HEK293 (cell line): ENCODE results near the gene TSR3.
A peak's percentile ranks its signal among the peaks of the same experiment; 100 is the strongest.

Experiments used
- BCL11A ChIP-seq: fragments of 450-650 bp; formaldehyde crosslinking; IDR thresholded peaks from 2 replicates; pipeline ENCODE4 v1.5.1; 2016; ENCODE audit warnings: low read depth, missing biosample characterization, missing genetic modification characterization
- EGR2 ChIP-seq: fragments of 450-650 bp; formaldehyde crosslinking; IDR thresholded peaks from 2 replicates; pipeline ENCODE4 v1.5.1; 2016; ENCODE audit warnings: low read depth, missing biosample characterization, missing genetic modification characterization
- HIC1 ChIP-seq: fragments of 450-650 bp; formaldehyde crosslinking; IDR thresholded peaks from 2 replicates; pipeline ENCODE4 v1.5.1; 2016; ENCODE audit warnings: missing biosample characterization, missing genetic modification characterization
- KLF9 ChIP-seq: fragments of 450-650 bp; formaldehyde crosslinking; IDR thresholded peaks from 2 replicates; pipeline ENCODE4 v1.5.1; 2016; ENCODE audit warnings: missing biosample characterization, missing genetic modification characterization, low read depth
- OVOL3 ChIP-seq: fragments of 450-650 bp; formaldehyde crosslinking; IDR thresholded peaks from 2 replicates; pipeline ENCODE4 v1.5.1; 2016; ENCODE audit warnings: missing biosample characterization, missing genetic modification characterization
- PBX3 ChIP-seq: sonication (generic); formaldehyde crosslinking; IDR thresholded peaks from 2 replicates; pipeline ENCODE4 v1.8.1; 2022; ENCODE audit warnings: mild to moderate bottlenecking, moderate library complexity, missing genetic modification reagents
- PRDM10 ChIP-seq: fragments of 450-650 bp; formaldehyde crosslinking; IDR thresholded peaks from 2 replicates; pipeline ENCODE4 v1.5.1; 2016; ENCODE audit warnings: missing biosample characterization, missing genetic modification characterization
- PRDM2 ChIP-seq: fragments of 450-650 bp; formaldehyde crosslinking; IDR thresholded peaks from 2 replicates; pipeline ENCODE4 v1.5.1; 2016; ENCODE audit warnings: missing biosample characterization, missing genetic modification characterization, borderline replicate concordance
- RBAK ChIP-seq: fragments of 450-650 bp; formaldehyde crosslinking; IDR thresholded peaks from 2 replicates; pipeline ENCODE4 v1.5.1; 2016; ENCODE audit warnings: missing biosample characterization, missing genetic modification characterization
- SALL2 ChIP-seq: fragments of 450-650 bp; formaldehyde crosslinking; IDR thresholded peaks from 2 replicates; pipeline ENCODE4 v1.5.0; 2017; ENCODE audit warnings: missing biosample characterization, mild to moderate bottlenecking, missing genetic modification characterization, borderline replicate concordance
- SP3 ChIP-seq: fragments of 450-650 bp; formaldehyde crosslinking; IDR thresholded peaks from 2 replicates; pipeline ENCODE4 v1.5.1; 2016; ENCODE audit warnings: missing biosample characterization, missing genetic modification characterization
- ZBTB1 ChIP-seq: fragments of 450-650 bp; formaldehyde crosslinking; IDR thresholded peaks from 2 replicates; pipeline ENCODE4 v1.5.1; 2016; ENCODE audit warnings: missing biosample characterization, missing genetic modification characterization
- ZBTB48 ChIP-seq: fragments of 450-650 bp; formaldehyde crosslinking; IDR thresholded peaks from 2 replicates; pipeline ENCODE4 v1.5.1; 2016; ENCODE audit warnings: missing biosample characterization, missing genetic modification characterization
- ZBTB8A ChIP-seq: fragments of 450-650 bp; formaldehyde crosslinking; IDR thresholded peaks from 2 replicates; pipeline ENCODE4 v1.5.1; 2016; ENCODE audit warnings: missing biosample characterization, missing genetic modification characterization
- ZFHX2 ChIP-seq: fragments of 450-650 bp; formaldehyde crosslinking; conservative IDR thresholded peaks from 2 replicates; pipeline ENCODE4 v1.5.1; 2016; ENCODE audit warnings: missing biosample characterization, missing genetic modification characterization
- ZNF114 ChIP-seq: fragments of 450-650 bp; formaldehyde crosslinking; IDR thresholded peaks from 2 replicates; pipeline ENCODE4 v1.5.0; 2017; ENCODE audit warnings: missing biosample characterization, missing genetic modification characterization
- ZNF140 ChIP-seq: fragments of 450-650 bp; formaldehyde crosslinking; IDR thresholded peaks from 2 replicates; pipeline ENCODE4 v1.5.1; 2016; ENCODE audit warnings: missing biosample characterization, missing genetic modification characterization
- ZNF16 ChIP-seq: fragments of 450-650 bp; formaldehyde crosslinking; IDR thresholded peaks from 2 replicates; pipeline ENCODE4 v1.5.1; 2016; ENCODE audit warnings: low read depth, missing biosample characterization, missing genetic modification characterization
- ZNF292 ChIP-seq: fragments of 450-650 bp; formaldehyde crosslinking; IDR thresholded peaks from 2 replicates; pipeline ENCODE4 v1.5.1; 2016; ENCODE audit warnings: low read depth, missing biosample characterization, missing genetic modification characterization, borderline replicate concordance
- ZNF423 ChIP-seq: fragments of 450-650 bp; formaldehyde crosslinking; IDR thresholded peaks from 2 replicates; pipeline ENCODE4 v1.5.1; 2016; ENCODE audit warnings: missing biosample characterization, missing genetic modification characterization
- ZNF501 ChIP-seq: fragments of 450-650 bp; formaldehyde crosslinking; IDR thresholded peaks from 2 replicates; pipeline ENCODE4 v1.5.1; 2016; ENCODE audit warnings: missing biosample characterization, missing genetic modification characterization
- ZNF521 ChIP-seq: fragments of 450-650 bp; formaldehyde crosslinking; IDR thresholded peaks from 2 replicates; pipeline ENCODE4 v1.5.1; 2017; ENCODE audit warnings: missing biosample characterization, mild to moderate bottlenecking, missing genetic modification characterization
- ZNF530 ChIP-seq: fragments of 450-650 bp; formaldehyde crosslinking; IDR thresholded peaks from 2 replicates; pipeline ENCODE4 v1.5.1; 2016; ENCODE audit warnings: low read depth, missing biosample characterization, missing genetic modification characterization
- ZNF561 ChIP-seq: fragments of 450-650 bp; IDR thresholded peaks from 2 replicates; pipeline ENCODE4 v1.5.1; 2018; ENCODE audit warnings: missing biosample characterization, missing genetic modification characterization, borderline replicate concordance
- ZNF596 ChIP-seq: fragments of 450-650 bp; IDR thresholded peaks from 2 replicates; pipeline ENCODE4 v1.5.0; 2018; ENCODE audit warnings: missing biosample characterization, mild to moderate bottlenecking, missing genetic modification characterization, moderate library complexity
- ZNF658 ChIP-seq: fragments of 450-650 bp; formaldehyde crosslinking; IDR thresholded peaks from 2 replicates; pipeline ENCODE4; 2016; ENCODE audit warnings: missing biosample characterization, missing genetic modification characterization
- ZSCAN4 ChIP-seq: fragments of 450-650 bp; formaldehyde crosslinking; IDR thresholded peaks from 2 replicates; pipeline ENCODE4 v1.5.1; 2017; ENCODE audit warnings: missing biosample characterization, missing genetic modification characterization

The TSR3 gene

GRCh38 chr16:1336619-1337018 is 15.1 kb downstream of the TSR3 start (continued):
- TF ChIP-seq ZNF16 (tag by site-specific recombination) (no peak), KLF9 (tag by site-specific recombination) (no peak), ZSCAN4 (tag by site-specific recombination) (no peak), PBX3 (CRISPR knock-in tag) (no peak), ZNF530 (tag by site-specific recombination) (no peak), ZNF292 (tag by site-specific recombination) (no peak), ZNF658 (tag by site-specific recombination) (no peak), SP3 (tag by site-specific recombination) (no peak), ZBTB48 (no peak), ZNF423 (tag by site-specific recombination) (no peak), RBAK (tag by site-specific recombination) (no peak), PRDM2 (tag by site-specific recombination) (no peak), SALL2 (tag by site-specific recombination) (no peak), PRDM10 (no peak), OVOL3 (tag by site-specific recombination) (no peak), ZFHX2 (tag by site-specific recombination) (peak; percentile 54), ZNF561 (no peak), BCL11A (tag by site-specific recombination) (no peak), ZBTB8A (tag by site-specific recombination) (no peak), ZNF521 (no peak), ZNF140 (tag by site-specific recombination) (no peak), ZBTB1 (tag by site-specific recombination) (no peak), ZNF596 (no peak), ZNF114 (tag by site-specific recombination) (no peak), ZNF501 (no peak), EGR2 (tag by site-specific recombination) (0 out of 2 replicates have a peak, but pooled peaks have one; percentile 14), HIC1 (peak; percentile 36; the same call in 1 of the 2 replicates)
